ENCODE data around the gene CDH20. TPM values are rescaled to one million over a fixed set of nuclear protein-coding genes. Genes with fewer than 3 reads are reported as not detected.

CDH20 gene
- total RNA-seq, 1 experiment from 2014 or later, result not detected

GRCh38 chr18:61597316-61597715 lies 264.1 kb downstream of the CDH20 start:
- Mint-ChIP-seq H3K27me3 (ENCODE audit: insufficient read depth, unreplicated experiment) (no peaks in the 10 kb centered on the region), H3K9me3 (ENCODE audit: unreplicated experiment) (no peaks in the 10 kb centered on the region)

GRCh38 chr18:61600422-61600821 lies 267.2 kb downstream of the CDH20 start:
- BruUV-seq (replicated peaks), result no TSS peak
- ChIA-PET CTCF (interaction anchor here (0.7 to 1.9 kb wide), 2 partner anchors 19 to 326 kb away, joined by 4 to 11 read pairs; no protein-coding TSS in a partner anchor), POLR2A (no interaction called here)
- no peak for DNase-seq (ENCODE audit: unreplicated experiment)
- Mint-ChIP-seq H3K4me3 (ENCODE audit: unreplicated experiment) (no peak overlapping the region), H3K4me1 (ENCODE audit: insufficient read depth, unreplicated experiment) (peaks cover 13% of the 10 kb centered on the region), H3K9me3 (ENCODE audit: unreplicated experiment) (no peaks in the 10 kb centered on the region), H3K27ac (ENCODE audit: low read depth, unreplicated experiment) (no peak overlapping the region), H3K27me3 (ENCODE audit: insufficient read depth, unreplicated experiment) (no peaks in the 10 kb centered on the region), H3K36me3 (ENCODE audit: insufficient read depth, unreplicated experiment) (no peaks in the 10 kb centered on the region)
- no peak for TF ChIP-seq CTCF (IDR thresholded peaks at IDR 0.05; ENCODE audit: unreplicated experiment)
- intact Hi-C loops (cut with micrococcal nuclease), result no loop called here

More at GRCh38 chr18:61597316-61597715, 264.1 kb downstream of the CDH20 start:
- POLR2A ChIA-PET, result interaction anchor here (1.4 to 1.6 kb wide), 2 partner anchors 9 kb away, joined by 3 to 7 read pairs; no protein-coding TSS in a partner anchor
- Mint-ChIP-seq H3K36me3 (ENCODE audit: insufficient read depth, unreplicated experiment) (no peaks in the 10 kb centered on the region), H3K4me1 (ENCODE audit: insufficient read depth, unreplicated experiment) (peaks cover 3% of the 10 kb centered on the region), H3K27ac (ENCODE audit: low read depth, unreplicated experiment) (no peak overlapping the region), H3K4me3 (ENCODE audit: unreplicated experiment) (no peak overlapping the region)
- no TSS peak for BruUV-seq (replicated peaks)
- CTCF ChIA-PET, result interaction anchor here (0.6 to 1.7 kb wide), 3 partner anchors 15 to 137 kb away, joined by 4 to 6 read pairs (median 4); no protein-coding TSS in a partner anchor
- TF ChIP-seq CTCF (IDR thresholded peaks at IDR 0.05; ENCODE audit: unreplicated experiment), result no peak
- DNase-seq (ENCODE audit: unreplicated experiment), result no peak
- intact Hi-C loops (cut with micrococcal nuclease), result no loop called here

GRCh38 chr18:61602836-61603235 lies 269.6 kb downstream of the CDH20 start:
- intact Hi-C loops (cut with micrococcal nuclease), result no loop called here
- TF ChIP-seq CTCF (IDR thresholded peaks at IDR 0.05; ENCODE audit: unreplicated experiment), result no peak
- ChIA-PET POLR2A (no interaction called here), CTCF (interaction anchor here (1.3 kb wide), 1 partner anchor 11 kb away, joined by 3 read pairs; no protein-coding TSS in a partner anchor)
- Mint-ChIP-seq H3K27me3 (ENCODE audit: insufficient read depth, unreplicated experiment) (no peaks in the 10 kb centered on the region), H3K4me3 (ENCODE audit: unreplicated experiment) (no peak overlapping the region), H3K36me3 (ENCODE audit: insufficient read depth, unreplicated experiment) (no peaks in the 10 kb centered on the region), H3K27ac (ENCODE audit: low read depth, unreplicated experiment) (no peak overlapping the region), H3K9me3 (ENCODE audit: unreplicated experiment) (no peaks in the 10 kb centered on the region), H3K4me1 (ENCODE audit: insufficient read depth, unreplicated experiment) (peaks cover 22% of the 10 kb centered on the region)
- no TSS peak for BruUV-seq (replicated peaks)
- DNase-seq (ENCODE audit: unreplicated experiment), result no peak

All from MCF 10A (cell line).